Right lobe of liver (tissue), 4 donors: ENCODE measurements around the gene CASZ1.

Experiments
- CTCF ChIP-seq, 4 donors: fragments of 200-600 bp in 3 of 4; fragments of 450-650 bp in 1 of 4; IDR thresholded peaks; one replicate each; pipeline versions ENCODE4 v1.5.1 to v1.8.0; 2016 to 2022; ENCODE audit warnings: antibody characterized with exemption in 4 of 4, mild to moderate bottlenecking in 2 of 4
- POLR2A ChIP-seq: fragments of 450-650 bp; IDR thresholded peaks from one replicate; pipeline ENCODE4 v1.6.1; 2017; ENCODE audit warnings: antibody characterized with exemption, mild to moderate bottlenecking
- donor health status: DM: no; HTN: no; CAD: no.
- donor health status: DM: no; HTN: no; CAD: no.
- donor health status: DM: no; HTN: yes; CAD: no.

GRCh38 chr1:10607228-10607627 is 189.2 kb downstream of the CASZ1 start:
- TF ChIP-seq CTCF (IDR thresholded peaks at IDR 0.05) (no peak), POLR2A (no peak)
